ENCODE data around the gene TTYH2.

The TTYH2 gene

GRCh38 chr17:74245871-74246270, 32.5 kb downstream of the TTYH2 start:
- Histone ChIP-seq H2BK15ac (ENCODE audit: low read length) (peak overlapping the region; percentile 47), H3K4ac (ENCODE audit: low read length) (no peak overlapping the region)

GRCh38 chr17:74249590-74250270, 36.4 kb downstream of the TTYH2 start:
- H2BK5ac ChIP-seq (ENCODE audit: low read length) = peak overlapping the region; percentile 33
- peaks cover 0 to 3% (median 0%) of the 10 kb centered on the region in 3 experiments for H3K27me3 ChIP-seq (ENCODE audit: control insufficient read depth in 3 of 3, insufficient read depth in 3 of 3, low read depth in 1 of 3, low read length in 3 of 3)
- no peak overlapping the region for H3K4me2 ChIP-seq (ENCODE audit: insufficient read depth, low read length, poor library complexity, severe bottlenecking)
- no peak overlapping the region for H4K8ac ChIP-seq (ENCODE audit: low read depth, low read length)
- H2BK120ac ChIP-seq (ENCODE audit: low read depth, low read length) = no peak overlapping the region
- H2BK15ac ChIP-seq (ENCODE audit: low read length) = peak overlapping the region; percentile 77
- H3K18ac ChIP-seq (ENCODE audit: low read length) = peak overlapping the region; percentile 84
- no peak overlapping the region for H3K9ac ChIP-seq (ENCODE audit: low read depth, low read length, poor library complexity)
- no CpG with 5 or more reads among the region's 17 CpGs for WGBS, 2 donors (ENCODE audit: extremely low coverage in 2 of 2, insufficient read length in 2 of 2, insufficient replicate concordance in 1 of 2)
- peaks cover 18 to 20% of the 10 kb centered on the region in 2 donors for H3K4me1 ChIP-seq (ENCODE audit: control insufficient read depth in 2 of 2, insufficient read depth in 1 of 2, low read depth in 1 of 2, low read length in 2 of 2)
- no peak overlapping the region for H2AFZ ChIP-seq (ENCODE audit: low read length)
- H3K9me3 ChIP-seq (replicated peaks in 1 of 2; ENCODE audit: control insufficient read depth in 2 of 2, insufficient read depth in 1 of 2, low read depth in 1 of 2, low read length in 2 of 2) = peaks cover 0 to 7% of the 10 kb centered on the region in 2 donors
- DNase-seq (ENCODE audit: low spot score) = no peak
- no peak overlapping the region for H3K27ac ChIP-seq (replicated peaks; ENCODE audit: low read length)
- peak overlapping the region; percentile 50 for H2AK5ac ChIP-seq (ENCODE audit: low read depth, low read length)
- H3K79me1 ChIP-seq (ENCODE audit: low read depth, low read length) = no peaks in the 10 kb centered on the region
- H3K4ac ChIP-seq (ENCODE audit: low read length) = no peak overlapping the region
- H3K14ac ChIP-seq (ENCODE audit: low read length) = no peak overlapping the region
- H3K4me3 ChIP-seq (ENCODE audit: low read length in 2 of 2) = no peak overlapping the region
- no peak overlapping the region for H4K91ac ChIP-seq (ENCODE audit: low read depth, low read length, poor library complexity)
- H3K23ac ChIP-seq (ENCODE audit: low read depth, low read length, poor library complexity) = no peak overlapping the region
- H3K36me3 ChIP-seq (replicated peaks in 1 of 2; ENCODE audit: control insufficient read depth in 2 of 2, insufficient read depth in 2 of 2, low read length in 2 of 2) = peaks cover 2 to 26% of the 10 kb centered on the region in 2 donors
- H2BK12ac ChIP-seq (ENCODE audit: low read length) = peak overlapping the region; percentile 52

More at GRCh38 chr17:74245871-74246270, 32.5 kb downstream of the TTYH2 start:
- peaks cover 0 to 7% (median 0%) of the 10 kb centered on the region in 3 experiments for H3K27me3 ChIP-seq (ENCODE audit: control insufficient read depth in 3 of 3, insufficient read depth in 3 of 3, low read depth in 1 of 3, low read length in 3 of 3)
- H4K91ac ChIP-seq (ENCODE audit: low read depth, low read length, poor library complexity) = no peak overlapping the region
- H3K9me3 ChIP-seq (replicated peaks in 1 of 2; ENCODE audit: control insufficient read depth in 2 of 2, insufficient read depth in 1 of 2, low read depth in 1 of 2, low read length in 2 of 2) = peaks cover 0 to 4% of the 10 kb centered on the region in 2 donors
- H3K27ac ChIP-seq (replicated peaks; ENCODE audit: low read length) = no peak overlapping the region
- H2BK12ac ChIP-seq (ENCODE audit: low read length) = no peak overlapping the region
- H2AFZ ChIP-seq (ENCODE audit: low read length) = peak overlapping the region; percentile 86
- H3K23ac ChIP-seq (ENCODE audit: low read depth, low read length, poor library complexity) = no peak overlapping the region
- H3K36me3 ChIP-seq (replicated peaks in 1 of 2; ENCODE audit: control insufficient read depth in 2 of 2, insufficient read depth in 2 of 2, low read length in 2 of 2) = peaks cover under 1 to 16% of the 10 kb centered on the region in 2 donors
- no peak for DNase-seq (ENCODE audit: low spot score)
- H2BK120ac ChIP-seq (ENCODE audit: low read depth, low read length) = no peak overlapping the region
- no peak overlapping the region for H2AK5ac ChIP-seq (ENCODE audit: low read depth, low read length)
- peak overlapping the region; percentile 27 for H3K18ac ChIP-seq (ENCODE audit: low read length)
- H3K14ac ChIP-seq (ENCODE audit: low read length) = no peak overlapping the region
- H4K8ac ChIP-seq (ENCODE audit: low read depth, low read length) = no peak overlapping the region
- no peak overlapping the region for H2BK5ac ChIP-seq (ENCODE audit: low read length)
- H3K4me3 ChIP-seq (ENCODE audit: low read length in 2 of 2) = no peak overlapping the region
- peaks cover 20 to 21% of the 10 kb centered on the region in 2 donors for H3K4me1 ChIP-seq (ENCODE audit: control insufficient read depth in 2 of 2, insufficient read depth in 1 of 2, low read depth in 1 of 2, low read length in 2 of 2)
- no CpG with 5 or more reads among the region's 5 CpGs for WGBS, 2 donors (ENCODE audit: extremely low coverage in 2 of 2, insufficient read length in 2 of 2, insufficient replicate concordance in 1 of 2)
- H3K9ac ChIP-seq (ENCODE audit: low read depth, low read length, poor library complexity) = no peak overlapping the region
- peak overlapping the region; percentile 52 for H3K4me2 ChIP-seq (ENCODE audit: insufficient read depth, low read length, poor library complexity, severe bottlenecking)
- H3K79me1 ChIP-seq (ENCODE audit: low read depth, low read length) = no peaks in the 10 kb centered on the region

- no peak overlapping the region for H3K27ac ChIP-seq (replicated peaks; ENCODE audit: low read length)
Measured at GRCh38 chr17:74250324-74250995, 37.1 kb downstream of the TTYH2 start.

GRCh38 chr17:74251051-74251450, 37.7 kb downstream of the TTYH2 start:
- H2AK5ac ChIP-seq (ENCODE audit: low read depth, low read length) = no peak overlapping the region
- H4K91ac ChIP-seq (ENCODE audit: low read depth, low read length, poor library complexity) = no peak overlapping the region
- H3K14ac ChIP-seq (ENCODE audit: low read length) = peak overlapping the region; percentile 97

More at GRCh38 chr17:74250324-74250995, 37.1 kb downstream of the TTYH2 start:
- Histone ChIP-seq H2AFZ (ENCODE audit: low read length) (no peak overlapping the region), H2BK120ac (ENCODE audit: low read depth, low read length) (no peak overlapping the region), H4K91ac (ENCODE audit: low read depth, low read length, poor library complexity) (no peak overlapping the region), H2BK5ac (ENCODE audit: low read length) (no peak overlapping the region), H2BK12ac (ENCODE audit: low read length) (no peak overlapping the region), H3K9me3 (replicated peaks in 1 of 2; ENCODE audit: control insufficient read depth in 2 of 2, insufficient read depth in 1 of 2, low read depth in 1 of 2, low read length in 2 of 2) (peaks cover 0 to 7% of the 10 kb centered on the region in 2 donors), H3K4ac (ENCODE audit: low read length) (no peak overlapping the region), H4K8ac (ENCODE audit: low read depth, low read length) (peak overlapping the region; percentile 52), H3K4me3 (ENCODE audit: low read length in 2 of 2) (no peak overlapping the region), H3K27me3 (ENCODE audit: control insufficient read depth in 3 of 3, insufficient read depth in 3 of 3, low read depth in 1 of 3, low read length in 3 of 3) (peaks cover 0 to 3% (median 0%) of the 10 kb centered on the region in 3 experiments), H3K36me3 (replicated peaks in 1 of 2; ENCODE audit: control insufficient read depth in 2 of 2, insufficient read depth in 2 of 2, low read length in 2 of 2) (peaks cover 2 to 29% of the 10 kb centered on the region in 2 donors), H3K79me1 (ENCODE audit: low read depth, low read length) (no peaks in the 10 kb centered on the region), H3K4me2 (ENCODE audit: insufficient read depth, low read length, poor library complexity, severe bottlenecking) (no peak overlapping the region), H3K4me1 (ENCODE audit: control insufficient read depth in 2 of 2, insufficient read depth in 1 of 2, low read depth in 1 of 2, low read length in 2 of 2) (peaks cover 11 to 15% of the 10 kb centered on the region in 2 donors), H2AK5ac (ENCODE audit: low read depth, low read length) (no peak overlapping the region), H3K23ac (ENCODE audit: low read depth, low read length, poor library complexity) (no peak overlapping the region), H3K18ac (ENCODE audit: low read length) (peak overlapping the region; percentile 84), H3K9ac (ENCODE audit: low read depth, low read length, poor library complexity) (peak overlapping the region; percentile 46), H2BK15ac (ENCODE audit: low read length) (no peak overlapping the region), H3K14ac (ENCODE audit: low read length) (no peak overlapping the region)
- DNase-seq (ENCODE audit: low spot score) = no peak
- WGBS, 2 donors (ENCODE audit: extremely low coverage in 2 of 2, insufficient read length in 2 of 2, insufficient replicate concordance in 1 of 2) = no CpG with 5 or more reads among the region's 12 CpGs

More at GRCh38 chr17:74251051-74251450, 37.7 kb downstream of the TTYH2 start:
- Histone ChIP-seq H3K79me1 (ENCODE audit: low read depth, low read length) (no peaks in the 10 kb centered on the region), H3K4me2 (ENCODE audit: insufficient read depth, low read length, poor library complexity, severe bottlenecking) (no peak overlapping the region), H4K8ac (ENCODE audit: low read depth, low read length) (peak overlapping the region; percentile 52), H3K27me3 (ENCODE audit: control insufficient read depth in 3 of 3, insufficient read depth in 3 of 3, low read depth in 1 of 3, low read length in 3 of 3) (peaks cover 0 to 3% (median 0%) of the 10 kb centered on the region in 3 experiments), H2AFZ (ENCODE audit: low read length) (no peak overlapping the region), H2BK15ac (ENCODE audit: low read length) (no peak overlapping the region), H3K36me3 (replicated peaks in 1 of 2; ENCODE audit: control insufficient read depth in 2 of 2, insufficient read depth in 2 of 2, low read length in 2 of 2) (peaks cover 2 to 29% of the 10 kb centered on the region in 2 donors), H3K9ac (ENCODE audit: low read depth, low read length, poor library complexity) (peak overlapping the region; percentile 46), H2BK120ac (ENCODE audit: low read depth, low read length) (no peak overlapping the region), H3K4ac (ENCODE audit: low read length) (no peak overlapping the region), H3K4me1 (ENCODE audit: control insufficient read depth in 2 of 2, insufficient read depth in 1 of 2, low read depth in 1 of 2, low read length in 2 of 2) (peaks cover 8 to 12% of the 10 kb centered on the region in 2 donors), H3K4me3 (ENCODE audit: low read length in 2 of 2) (peak overlapping the region in 1 of 2 donors; percentile 3), H2BK5ac (ENCODE audit: low read length) (no peak overlapping the region), H2BK12ac (ENCODE audit: low read length) (peak overlapping the region; percentile 1), H3K9me3 (replicated peaks in 1 of 2; ENCODE audit: control insufficient read depth in 2 of 2, insufficient read depth in 1 of 2, low read depth in 1 of 2, low read length in 2 of 2) (peaks cover 0 to 7% of the 10 kb centered on the region in 2 donors), H3K23ac (ENCODE audit: low read depth, low read length, poor library complexity) (peak overlapping the region; percentile 22), H3K18ac (ENCODE audit: low read length) (no peak overlapping the region), H3K27ac (replicated peaks; ENCODE audit: low read length) (no peak overlapping the region)
- no peak for DNase-seq (ENCODE audit: low spot score)
- no CpG with 5 or more reads among the region's 8 CpGs for WGBS, 2 donors (ENCODE audit: extremely low coverage in 2 of 2, insufficient read length in 2 of 2, insufficient replicate concordance in 1 of 2)

Data from neuronal stem cell (in vitro differentiated cells).